H9 (cell line): ENCODE results near the gene GPM6B. TPM values are rescaled to one million over a fixed set of nuclear protein-coding genes. Genes with fewer than 3 reads are reported as not detected.

Experiments
- DNase-seq: peaks from one replicate; pipeline ENCODE4 v3.0.0-alpha.2; 2017
- H2AFZ ChIP-seq: one replicate; pipeline ENCODE4 v1.6.1; 2013; ENCODE audit warnings: mild to moderate bottlenecking, low read length, control low read depth, moderate library complexity
- H2AK5ac ChIP-seq: 2 replicates; pipeline ENCODE4 v1.6.1; 2013; ENCODE audit warnings: low read length, control low read depth, mixed read lengths; ENCODE audit not compliant: insufficient read length
- H2BK120ac ChIP-seq: one replicate; pipeline ENCODE4 v1.6.1; 2013; ENCODE audit warnings: low read depth, mild to moderate bottlenecking, low read length, control low read depth, inconsistent platforms; ENCODE audit not compliant: poor library complexity, severe bottlenecking
- H2BK12ac ChIP-seq: 2 replicates; pipeline ENCODE4 v1.6.1; 2013; ENCODE audit warnings: low read length, control low read depth, mixed read lengths, low read depth; ENCODE audit not compliant: insufficient read length
- H2BK15ac ChIP-seq: 2 replicates; pipeline ENCODE4 v1.6.1; 2013; ENCODE audit warnings: low read depth, low read length, control low read depth
- H2BK20ac ChIP-seq: one replicate; pipeline ENCODE4 v1.6.1; 2013; ENCODE audit warnings: low read depth, mild to moderate bottlenecking, low read length, control low read depth, inconsistent platforms; ENCODE audit not compliant: poor library complexity, severe bottlenecking
- H2BK5ac ChIP-seq: 2 replicates; pipeline ENCODE4 v1.6.1; 2013; ENCODE audit warnings: low read length, control low read depth, mixed read lengths; ENCODE audit not compliant: insufficient read length
- H3K14ac ChIP-seq: 2 replicates; pipeline ENCODE4 v1.6.1; 2013; ENCODE audit warnings: low read length, control low read depth; ENCODE audit not compliant: insufficient read depth
- H3K18ac ChIP-seq: 2 replicates; pipeline ENCODE4 v1.6.1; 2013; ENCODE audit warnings: low read depth, mild to moderate bottlenecking, mixed read lengths, low read length, control low read depth; ENCODE audit not compliant: insufficient read length
- H3K23ac ChIP-seq: 2 replicates; pipeline ENCODE4 v1.6.1; 2013; ENCODE audit warnings: low read length, control low read depth, mixed read lengths, low read depth; ENCODE audit not compliant: insufficient read length
- H3K23me2 ChIP-seq: 2 replicates; pipeline ENCODE4 v1.6.1; 2013; ENCODE audit warnings: low read depth, mild to moderate bottlenecking, mixed read lengths, low read length, control low read depth; ENCODE audit not compliant: insufficient read length, poor library complexity, severe bottlenecking
- H3K27ac ChIP-seq: 2 replicates; pipeline ENCODE4 v1.5.1; 2013; ENCODE audit warnings: low read length, control low read depth, mixed read lengths, low read depth; ENCODE audit not compliant: insufficient read length
- H3K27me3 ChIP-seq: 2 replicates; pipeline ENCODE4 v1.6.1; 2013; ENCODE audit warnings: low read length, control low read depth, inconsistent platforms; ENCODE audit not compliant: insufficient read depth
- H3K4ac ChIP-seq: 2 replicates; pipeline ENCODE4 v1.6.1; 2013; ENCODE audit warnings: low read depth, mild to moderate bottlenecking, control low read depth, inconsistent platforms, low read length, moderate library complexity
- H3K4me1 ChIP-seq: 2 replicates; pipeline ENCODE4 v1.6.1; 2013; ENCODE audit warnings: low read length, control low read depth, inconsistent platforms; ENCODE audit not compliant: insufficient read depth
- H3K4me2 ChIP-seq: 2 replicates; pipeline ENCODE4 v1.6.1; 2013; ENCODE audit warnings: low read length, control low read depth, mixed read lengths; ENCODE audit not compliant: insufficient read length, insufficient read depth
- H3K56ac ChIP-seq: 2 replicates; pipeline ENCODE4 v1.6.1; 2013; ENCODE audit warnings: low read depth, mild to moderate bottlenecking, mixed read lengths, low read length, control low read depth; ENCODE audit not compliant: insufficient read length
- H3K79me1 ChIP-seq: 2 replicates; pipeline ENCODE4 v1.6.1; 2013; ENCODE audit warnings: low read depth, mild to moderate bottlenecking, moderate library complexity, low read length, control low read depth, inconsistent platforms; ENCODE audit not compliant: insufficient read depth, poor library complexity, severe bottlenecking
- H3K79me2 ChIP-seq: 2 replicates; pipeline ENCODE4 v1.6.1; 2013; ENCODE audit warnings: low read length, control low read depth, inconsistent platforms; ENCODE audit not compliant: insufficient read depth
- H3K9ac ChIP-seq: 2 replicates; pipeline ENCODE4 v1.6.1; 2013; ENCODE audit warnings: low read length, control low read depth, mixed read lengths; ENCODE audit not compliant: insufficient read length; ENCODE audit errors: extremely low read depth
- H3K9me3 ChIP-seq: one replicate; pipeline ENCODE4 v1.6.1; 2013; ENCODE audit warnings: low read depth, low read length, inconsistent platforms; ENCODE audit not compliant: control insufficient read depth
- H3T11ph ChIP-seq: one replicate; pipeline ENCODE4 v1.6.1; 2013; ENCODE audit warnings: mild to moderate bottlenecking, low read length, control low read depth, inconsistent platforms
- H4K20me1 ChIP-seq: one replicate; pipeline ENCODE4 v1.6.1; 2013; ENCODE audit not compliant: control insufficient read depth, insufficient read length, insufficient read depth
- H4K5ac ChIP-seq: 2 replicates; pipeline ENCODE4 v1.6.1; 2013; ENCODE audit warnings: low read depth, mild to moderate bottlenecking, mixed read lengths, low read length, control low read depth; ENCODE audit not compliant: insufficient read length
- H4K8ac ChIP-seq: replicated peaks from 2 replicates; pipeline ENCODE4 v1.6.1; 2013; ENCODE audit warnings: low read length, control low read depth, mixed read lengths, low read depth; ENCODE audit not compliant: insufficient read length
- H4K91ac ChIP-seq: 2 replicates; pipeline ENCODE4 v1.6.1; 2013; ENCODE audit warnings: low read depth, mild to moderate bottlenecking, moderate library complexity, mixed read lengths, low read length, control low read depth; ENCODE audit not compliant: insufficient read length
- H3K27ac Mint-ChIP-seq, 3 experiments: 2 replicates in 2 of 3; 3 replicates in 1 of 3; pipeline ENCODE4 v1.8.0; 2020 to 2021; ENCODE audit warnings: mixed read lengths in 3 of 3, mild to moderate bottlenecking in 1 of 3, moderate library complexity in 1 of 3
- H3K27me3 Mint-ChIP-seq: 2 replicates; pipeline ENCODE4 v1.8.0; 2021; ENCODE audit warnings: low read depth, mild to moderate bottlenecking, moderate library complexity, mixed read lengths
- H3K36me3 Mint-ChIP-seq, 3 experiments: 2 replicates in 2 of 3; 3 replicates in 1 of 3; pipeline ENCODE4 v1.8.0; 2020 to 2021; ENCODE audit warnings: low read depth in 3 of 3, mixed read lengths in 3 of 3; ENCODE audit not compliant: insufficient read depth in 1 of 3
- H3K4me1 Mint-ChIP-seq, 2 experiments: 2 replicates each; pipeline ENCODE4 v1.8.0; 2020; ENCODE audit warnings: mixed read lengths in 2 of 2
- H3K4me3 Mint-ChIP-seq, 2 experiments: 2 replicates in 1 of 2; 3 replicates in 1 of 2; pipeline ENCODE4 v1.8.0; 2020 to 2021; ENCODE audit warnings: mild to moderate bottlenecking in 2 of 2, mixed read lengths in 2 of 2, moderate library complexity in 1 of 2
- H3K9me3 Mint-ChIP-seq, 2 experiments: 2 replicates in 1 of 2; 3 replicates in 1 of 2; pipeline ENCODE4 v1.8.0; 2020; ENCODE audit warnings: mild to moderate bottlenecking in 2 of 2, mixed read lengths in 2 of 2, moderate library complexity in 1 of 2
- CTCF ChIP-seq: fragments of 200-600 bp; sonication (generic); conservative IDR thresholded peaks from 3 replicates; pipeline ENCODE4 v1.8.0; 2021; ENCODE audit warnings: antibody characterized with exemption, mild to moderate bottlenecking
- WGBS: extraction: QIAGEN DNeasy Blood & Tissue Kit; methylation state at CpG from one replicate; pipeline ENCODE4 v1.1.7; 2013; ENCODE audit warnings: missing lambda C conversion rate, low lambda C conversion rate, mixed read lengths; ENCODE audit not compliant: insufficient read length; ENCODE audit errors: extremely low coverage; 5-methylcytosine and 5-hydroxymethylcytosine counted together
- total RNA-seq: library from RNA; stranded (reverse); gene quantifications from 2 replicates; pipeline ENCODE4 v1.2.1, GENCODE V29; 2021

The GPM6B gene
- total RNA-seq, 1 experiment from 2014 or later = 73.9 TPM

- no peak overlapping the region for H2BK15ac ChIP-seq
- H3K9ac ChIP-seq = no peak overlapping the region
- no peak for TF ChIP-seq CTCF
- no CpG with 5 or more reads among the region's 7 CpGs for WGBS
- no peaks in the 10 kb centered on the region for H3K27me3 Mint-ChIP-seq
- H4K5ac ChIP-seq = no peak overlapping the region
- H3K4me1 Mint-ChIP-seq = peaks cover 11 to 13% of the 10 kb centered on the region in 2 experiments
- DNase-seq = no peak
- no peaks in the 10 kb centered on the region for H3K9me3 ChIP-seq
- H4K20me1 ChIP-seq = no peaks in the 10 kb centered on the region
- H4K8ac ChIP-seq = no peak overlapping the region
- no peak overlapping the region for H3K14ac ChIP-seq
- no peaks in the 10 kb centered on the region for H3K79me1 ChIP-seq
- no peak overlapping the region for H2BK12ac ChIP-seq
- H3K56ac ChIP-seq = no peak overlapping the region
- H3K23me2 ChIP-seq = no peaks in the 10 kb centered on the region
- no peak overlapping the region for H2AK5ac ChIP-seq
- H4K91ac ChIP-seq = no peak overlapping the region
- no peak overlapping the region for H3T11ph ChIP-seq
- no peak overlapping the region for H3K27ac ChIP-seq
- no peak overlapping the region for H2BK5ac ChIP-seq
- H3K36me3 Mint-ChIP-seq = peaks cover 27 to 62% (median 43%) of the 10 kb centered on the region in 3 experiments
- no peak overlapping the region for H3K18ac ChIP-seq
- H2AFZ ChIP-seq = no peak overlapping the region
- no peak overlapping the region for H3K4me3 Mint-ChIP-seq
- H2BK20ac ChIP-seq = no peak overlapping the region
- H3K27ac Mint-ChIP-seq = peak overlapping the region; percentile 28 to 94 (median 44); a peak in 4 of 7 replicates
- H3K9me3 Mint-ChIP-seq = peaks cover 25 to 38% of the 10 kb centered on the region in 2 experiments
- H3K4me1 ChIP-seq = no peaks in the 10 kb centered on the region
- no peaks in the 10 kb centered on the region for H3K27me3 ChIP-seq
- no peak overlapping the region for H3K4ac ChIP-seq
- no peak overlapping the region for H3K4me2 ChIP-seq
- H3K79me2 ChIP-seq = no peaks in the 10 kb centered on the region
- H3K23ac ChIP-seq = no peak overlapping the region
- no peak overlapping the region for H2BK120ac ChIP-seq
These were observed 35.9 kb downstream of the GPM6B start for GRCh38 chrX:13780868-13781427.
